Measurements from ENCODE around the gene FBXL22. TPM values are rescaled to one million over a fixed set of nuclear protein-coding genes. Genes with fewer than 3 reads are reported as not detected.
A peak's percentile ranks its signal among the peaks of the same experiment; 100 is the strongest.

The FBXL22 gene
- total and polyA plus RNA-seq, 2 donors (not counting 1 experiment from before 2014, with no cell fraction given) = 0.30 to 2.5 TPM

GRCh38 chr15:63599401-63600000 lies 2.3 kb downstream of the FBXL22 start:
- Histone ChIP-seq H3K27me3 (replicated peaks in 1 of 4; ENCODE audit: control extremely low read depth in 1 of 4, control insufficient read depth in 3 of 4, insufficient read depth in 4 of 4, low read length in 3 of 4) (no peaks in the 10 kb centered on the region), H3K79me2 (ENCODE audit: control insufficient read depth, insufficient read depth, low read length) (no peaks in the 10 kb centered on the region), H4K20me1 (ENCODE audit: control insufficient read depth, insufficient read depth, low read length, poor library complexity, severe bottlenecking) (no peaks in the 10 kb centered on the region), H3K4me1 (ENCODE audit: control insufficient read depth in 2 of 2, insufficient read depth in 2 of 2, low read length in 2 of 2) (peaks cover 50 to 62% of the 10 kb centered on the region in 2 donors), H3K9me3 (ENCODE audit: control extremely low read depth in 1 of 3, control insufficient read depth in 2 of 3, insufficient read depth in 1 of 3, low read length in 2 of 3) (no peaks in the 10 kb centered on the region), H3K27ac (ENCODE audit: low read length in 2 of 2) (peak overlapping the region; percentile 65 to 76), H3K4me3 (ENCODE audit: control extremely low read depth in 1 of 5, extremely low read depth in 1 of 5, insufficient read depth in 1 of 5, low read depth in 2 of 5, low read length in 4 of 5) (peak overlapping the region in 4 of 5 experiments; percentile 67 to 74 (median 68)), H3K9ac (ENCODE audit: low read length) (peak overlapping the region; percentile 68), H3K4me2 (replicated peaks; ENCODE audit: low read depth, low read length, poor library complexity, severe bottlenecking) (peak overlapping the region; percentile 92), H3K36me3 (replicated peaks in 1 of 2; ENCODE audit: control extremely low read depth in 1 of 2, control insufficient read depth in 1 of 2, extremely low read depth in 1 of 2, insufficient read depth in 2 of 2, low read length in 1 of 2) (no peaks in the 10 kb centered on the region), H2AFZ (ENCODE audit: insufficient read depth, low read depth, low read length, poor library complexity, severe bottlenecking) (peak overlapping the region; percentile 86)
- CTCF ChIA-PET = interaction anchor here (0.5 to 3.7 kb wide), 19 partner anchors 10 to 598 kb away, joined by 3 to 37 read pairs (median 4); no protein-coding TSS in a partner anchor
- peak overlapping the region; percentile 96 for H3K27ac Mint-ChIP-seq
- peaks cover 77% of the 10 kb centered on the region for H3K4me1 Mint-ChIP-seq
- TF ChIP-seq CTCF (IDR thresholded peaks at IDR 0.05) (peak; percentile 25), EZH2 (IDR thresholded peaks at IDR 0.05; ENCODE audit: borderline replicate concordance, insufficient read depth, low read depth, low read length, poor library complexity, severe bottlenecking) (no peak)
- DNase-seq (peak; percentile 91), ATAC-seq (ENCODE audit: low read depth) (peak; percentile 20)
- peak overlapping the region; percentile 96 for H3K4me3 Mint-ChIP-seq
- POLR2A ChIA-PET = interaction anchor here (0.6 to 3.9 kb wide), 5 partner anchors 10 to 318 kb away, joined by 3 to 27 read pairs (median 12); partner anchors contain the start of gene USP3
- no peaks in the 10 kb centered on the region for H3K9me3 Mint-ChIP-seq (ENCODE audit: insufficient read depth)
- no peaks in the 10 kb centered on the region for H3K27me3 Mint-ChIP-seq
- intact Hi-C loops (cut with micrococcal nuclease) = loop anchor here (1.0 to 10.0 kb wide), 2 partner anchors 55 to 133 kb away; no protein-coding TSS in a partner anchor
- WGBS (ENCODE audit: insufficient coverage) = 6% methylated on average over 14 of the region's 19 CpGs
